ENCODE data around the gene INO80C.
"Not testable (repeated sequence)": the region's sequence is repeated elsewhere in the genome, so short reads cannot be mapped to it uniquely, and the experiment has no call there.

The INO80C gene

GRCh38 chr18:35512761-35513160, 15.0 kb upstream of the INO80C start:
- no peak for DNase-seq

- DNase-seq, result no peak
Observed at GRCh38 chr18:35511833-35512232, 14.1 kb upstream of the INO80C start.

DNA sequence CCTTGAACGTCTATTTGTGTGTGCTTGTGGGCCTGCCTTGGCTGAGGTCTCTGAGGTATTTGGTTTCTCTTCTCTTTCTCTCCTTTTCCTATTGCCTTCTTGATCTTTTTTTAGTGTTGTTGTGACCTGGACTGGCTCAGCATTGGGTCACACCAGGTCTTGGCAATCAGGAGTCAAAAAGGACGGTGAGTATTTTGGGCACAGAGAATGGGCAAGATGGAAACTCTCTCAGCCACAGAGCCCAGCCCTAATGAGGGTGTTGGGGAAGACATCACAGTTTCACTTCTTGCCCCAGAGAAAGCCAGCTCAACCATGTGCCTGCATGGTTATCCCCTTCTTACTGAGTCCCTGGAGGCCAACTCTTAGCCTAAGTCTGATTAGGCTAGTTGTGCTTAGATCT, 13.7 kb upstream of the INO80C start:
- DNase-seq, result no peak

GRCh38 chr18:35510076-35510651, 12.4 kb upstream of the INO80C start:
- no peak for DNase-seq

- DNase-seq, result no peak
Observed at GRCh38 chr18:35508746-35509338, 11.1 kb upstream of the INO80C start.

- no peak for DNase-seq
Observed at GRCh38 chr18:35508030-35508429, 10.3 kb upstream of the INO80C start.

DNA sequence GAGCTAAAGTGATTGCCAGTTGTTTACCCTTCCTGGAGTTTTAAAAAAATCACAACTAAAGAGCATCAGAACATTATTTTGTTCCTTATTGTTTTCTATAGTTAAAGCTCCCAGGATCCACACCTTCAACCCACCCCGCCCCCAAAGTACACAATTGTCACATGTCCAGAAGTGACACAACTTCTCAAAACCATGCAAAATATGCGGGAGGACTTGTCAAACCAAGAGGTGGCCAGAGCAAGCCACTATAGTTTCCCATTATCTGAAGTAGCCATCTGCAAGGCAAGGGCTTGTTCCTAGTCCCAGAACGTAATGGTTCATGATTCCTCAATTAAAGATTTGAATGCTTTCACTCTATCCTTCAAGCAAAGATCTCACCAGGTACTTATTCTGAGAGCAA, 9.9 kb upstream of the INO80C start:
- DNase-seq, result no peak

GRCh38 chr18:35507192-35507591, 9.4 kb upstream of the INO80C start:
- no peak for DNase-seq

DNA sequence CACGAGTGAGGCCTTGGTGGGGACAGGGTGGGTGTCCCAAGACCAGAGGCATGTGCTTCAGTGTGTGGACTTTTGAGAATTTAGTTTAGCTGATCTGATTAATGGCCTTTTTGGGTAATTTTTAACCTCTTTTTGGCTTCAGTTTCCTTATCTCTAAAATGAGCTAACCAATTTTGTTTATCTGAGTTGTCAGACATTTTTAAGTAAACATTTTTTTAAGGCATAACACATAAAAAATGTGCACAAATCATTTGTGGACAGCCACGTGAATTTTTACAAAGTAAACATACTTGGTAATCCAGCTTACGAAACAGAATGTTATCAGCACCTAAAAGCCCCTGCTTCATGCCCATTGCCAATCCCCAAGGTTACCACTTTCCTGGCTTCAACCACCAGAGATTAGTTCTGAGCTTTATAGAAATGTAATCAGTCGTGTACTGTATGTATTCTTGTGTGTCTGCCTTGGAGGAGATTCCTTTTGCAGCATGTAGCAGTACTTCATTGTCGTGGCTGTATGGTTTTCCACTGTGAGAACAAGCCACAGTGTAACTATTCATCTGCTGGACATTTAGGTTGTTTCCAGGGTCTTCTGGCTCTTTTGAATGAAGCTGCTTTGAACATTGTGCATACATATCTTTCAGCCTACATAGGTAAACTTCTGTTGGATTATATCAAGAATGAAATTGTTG, 8.4 kb upstream of the INO80C start:
- no peak for DNase-seq

- no peak for DNase-seq
Observed at GRCh38 chr18:35504996-35505395, 7.2 kb upstream of the INO80C start.

- DNase-seq, result no peak
Observed at GRCh38 chr18:35502052-35502451, 4.3 kb upstream of the INO80C start.

GRCh38 chr18:35501369-35501768, 3.6 kb upstream of the INO80C start:
- no peak for DNase-seq

GRCh38 chr18:35500113-35500512, 2.4 kb upstream of the INO80C start:
- no peak for DNase-seq

GRCh38 chr18:35497027-35497369, 762 bp downstream of the INO80C start:
- DNase-seq, result no peak

- DNase-seq, result no peak
Observed at GRCh38 chr18:35495536-35496314, 2.0 kb downstream of the INO80C start.

DNA sequence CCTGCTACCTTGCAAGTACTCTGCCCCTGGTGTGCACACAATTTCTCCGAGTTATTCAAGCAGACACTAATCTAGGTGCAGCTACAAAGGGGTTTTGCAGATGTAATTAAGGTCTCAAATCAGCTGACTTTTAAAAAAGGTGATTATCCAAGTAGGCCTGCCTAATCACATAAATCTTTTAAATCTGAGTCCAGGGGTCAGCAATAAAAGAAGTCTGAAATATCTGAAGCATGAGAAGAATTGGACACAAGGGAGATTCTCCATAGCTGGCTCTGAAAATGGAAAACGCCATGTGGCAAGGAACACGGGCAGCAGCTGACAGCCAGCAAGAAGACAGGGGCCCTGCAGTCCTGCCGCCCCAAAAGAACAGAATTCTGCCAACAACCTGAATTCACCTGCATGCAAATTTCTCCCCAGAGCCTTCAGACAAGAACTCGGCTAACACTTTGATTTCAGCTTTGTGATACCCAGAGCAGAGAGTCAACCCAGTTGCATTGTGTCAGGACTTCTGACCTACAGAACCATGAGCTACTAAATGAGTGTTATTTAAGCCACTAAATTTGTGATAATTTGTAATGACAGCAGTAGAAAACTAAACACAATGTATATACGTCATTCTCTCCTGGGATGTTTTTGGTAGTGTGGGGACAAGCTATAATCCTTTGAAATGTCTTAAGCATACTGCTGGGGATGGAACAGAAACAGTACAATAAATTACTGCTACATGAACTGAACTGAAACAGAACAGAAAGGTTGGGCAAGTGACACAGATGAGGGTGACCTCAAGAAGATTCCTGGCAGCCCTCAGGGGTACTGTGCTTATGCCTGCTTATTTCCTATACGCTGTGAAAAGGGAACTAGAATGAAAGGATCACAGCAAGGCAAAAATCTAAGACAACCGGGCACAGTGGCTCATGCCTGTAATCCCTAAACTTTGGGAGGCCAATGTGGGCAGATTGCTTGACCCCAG, 3.2 kb downstream of the INO80C start:
- no peak for DNase-seq

GRCh38 chr18:35491700-35492077, 6.1 kb downstream of the INO80C start:
- no peak for DNase-seq

DNA sequence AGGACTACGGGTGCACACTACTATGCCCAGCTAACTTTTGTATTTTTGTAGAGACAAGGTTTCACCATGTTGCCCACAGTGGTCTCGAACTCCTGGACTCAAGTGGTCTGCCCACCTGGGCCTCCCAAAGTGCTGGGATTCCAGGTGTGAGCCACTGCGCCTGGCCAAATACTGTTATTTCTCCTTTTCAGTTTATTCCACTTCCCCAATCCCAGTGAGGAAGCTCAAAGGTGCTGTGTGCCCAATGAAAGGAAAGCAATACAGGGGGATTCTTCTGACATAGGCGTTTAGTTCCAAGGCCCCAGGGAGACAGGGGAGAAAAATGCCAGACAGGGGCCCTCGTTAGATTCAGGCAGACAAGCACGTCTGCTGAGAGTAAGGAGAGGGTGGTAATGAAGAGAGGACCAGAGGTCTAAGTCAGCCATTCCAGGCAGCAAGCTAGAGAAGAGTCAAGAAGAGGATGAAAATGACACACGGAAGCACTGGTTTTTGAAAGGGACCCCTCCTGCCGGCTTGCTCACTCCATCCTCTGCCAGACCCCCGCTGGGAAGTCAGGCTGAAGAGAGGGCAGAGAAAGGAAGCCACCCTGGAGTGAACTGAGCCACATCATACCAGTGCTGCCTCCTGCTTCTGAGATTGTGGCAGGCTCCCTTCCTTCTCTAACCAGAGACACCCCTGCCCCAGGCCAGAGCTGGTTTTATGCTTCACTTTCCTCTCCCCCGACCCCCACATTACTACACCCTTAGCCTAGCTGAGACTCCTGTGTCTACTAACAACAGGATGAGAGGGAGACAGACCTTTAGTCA, 6.7 kb downstream of the INO80C start:
- DNase-seq, result no peak

GRCh38 chr18:35489913-35490490, 7.8 kb downstream of the INO80C start:
- no peak for DNase-seq

DNA sequence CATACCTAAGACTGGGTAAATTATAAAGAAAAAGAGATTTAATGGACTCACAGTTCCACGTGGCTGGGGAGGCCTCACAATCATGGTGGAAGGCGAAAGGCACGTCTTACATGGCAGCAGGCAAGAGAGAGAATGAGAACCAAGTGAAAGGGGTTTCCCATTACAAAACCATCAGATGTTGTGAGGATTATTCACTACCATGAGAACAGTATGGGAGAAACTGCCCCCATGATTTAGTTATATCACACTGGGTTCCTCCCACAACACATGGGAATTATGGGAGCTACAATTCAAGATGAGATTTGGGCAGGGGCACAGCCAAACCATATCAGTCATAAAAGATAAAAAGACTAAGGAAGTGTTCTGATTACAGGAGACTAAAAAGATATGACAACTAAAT, 8.5 kb downstream of the INO80C start:
- not testable (repeated sequence) for DNase-seq

GRCh38 chr18:35488396-35488795, 9.4 kb downstream of the INO80C start:
- DNase-seq, result not testable (repeated sequence)
